HCT116 (cell line): Measurements from ENCODE around the gene G6PD. TPM values are rescaled to one million over a fixed set of nuclear protein-coding genes. Genes with fewer than 3 reads are reported as not detected.

Experiments
- ATAC-seq: fragments of 200-7000 bp; cut with Tn5 transposase; 2 replicates; pipeline ENCODE4 v1.9.1; 2020; ENCODE audit warnings: mild to moderate bottlenecking, moderate library complexity
- BruUV-seq: library from RNA; stranded (reverse); fragments of 400-500 nt; replicated peaks from 2 replicates; lab custom pipeline; 2021; lab: Mats Ljungman, UMichigan
- CTCF ChIA-PET: fragments of 300-600 bp; sonication (Branson Sonifier 250); formaldehyde crosslinking; loops from one replicate; lab custom pipeline; 2021; ENCODE audit warnings: antibody characterized with exemption; lab: Charles Lee
- POLR2A ChIA-PET: fragments of 300-600, 350-600 bp; sonication (Branson Sonifier 250); formaldehyde crosslinking; loops from one replicate; lab custom pipeline; 2021; ENCODE audit warnings: antibody characterized with exemption; lab: Charles Lee
- RAD21 ChIA-PET, 2 experiments: fragments of 300-600 bp; sonication (Branson Sonifier 250); formaldehyde crosslinking; loops; one replicate each; lab custom pipeline; 2023; ENCODE audit warnings: low total read pairs in 2 of 2; ENCODE audit not compliant: uncharacterized antibody in 2 of 2, unreplicated experiment in 2 of 2, low non-redundant PET in 1 of 2; lab: Charles Lee
- DNase-seq: peaks from one replicate; pipeline ENCODE4 v3.0.0-alpha.2; 2010; ENCODE audit warnings: low read depth, low spot score
- H2AFZ ChIP-seq: fragments of 200-600 bp; shearing (Covaris generic), sonication (generic); 2 replicates; pipeline ENCODE4 v1.6.1; 2017; ENCODE audit warnings: low read depth, mixed run types, mixed read lengths, antibody characterized with exemption, low read length; ENCODE audit not compliant: poor library complexity, severe bottlenecking
- H3K27ac ChIP-seq: 2 replicates; pipeline ENCODE4 v1.5.1; 2012; ENCODE audit warnings: low read depth, low read length
- H3K27me3 ChIP-seq: fragments of 200-600 bp; sonication (generic); 2 replicates; pipeline ENCODE4 v1.6.1; 2016; ENCODE audit warnings: mixed run types, low read length, mixed read lengths; ENCODE audit not compliant: insufficient read depth
- H3K36me3 ChIP-seq, 2 experiments: fragments of 200-500 bp in 1 of 2; fragments of 200-600 bp in 1 of 2; sonication (Bioruptor generic) in 1 of 2; sonication (generic) in 1 of 2; 2 replicates each; pipeline versions ENCODE4 v1.5.1 to v1.6.1; 2014 to 2016; ENCODE audit warnings: low read length in 2 of 2, inconsistent platforms in 1 of 2, mixed read lengths in 1 of 2, mixed run types in 1 of 2; ENCODE audit not compliant: insufficient read depth in 2 of 2, control insufficient read depth in 1 of 2
- H3K4me1 ChIP-seq, 2 experiments: fragments of 200-600 bp in 1 of 2; sonication (generic) in 1 of 2; 2 replicates each; pipeline versions ENCODE4 v1.5.1 to v1.6.1; 2012 to 2017; ENCODE audit warnings: low read length in 2 of 2, inconsistent platforms in 1 of 2, mild to moderate bottlenecking in 1 of 2, mixed read lengths in 1 of 2, mixed run types in 1 of 2, moderate library complexity in 1 of 2; ENCODE audit not compliant: insufficient read depth in 2 of 2, control insufficient read depth in 1 of 2
- H3K4me2 ChIP-seq: fragments of 200-600 bp; sonication (generic); 2 replicates; pipeline ENCODE4 v1.6.1; 2017; ENCODE audit warnings: mixed run types, low read length, mixed read lengths
- H3K4me3 ChIP-seq, 2 experiments: fragments of 200-600 bp in 1 of 2; sonication (generic) in 1 of 2; replicated peaks in 1 of 2; 2 replicates each; pipeline ENCODE4 v1.5.1; 2011 to 2016; ENCODE audit warnings: low read length in 2 of 2, control low read depth in 1 of 2, low read depth in 1 of 2, mild to moderate bottlenecking in 1 of 2, mixed read lengths in 1 of 2, mixed run types in 1 of 2
- H3K79me2 ChIP-seq: fragments of 200-600 bp; sonication (generic); 2 replicates; pipeline ENCODE4 v1.6.1; 2017; ENCODE audit warnings: mild to moderate bottlenecking, mixed run types, low read length, moderate library complexity, mixed read lengths; ENCODE audit not compliant: insufficient read depth
- H3K9ac ChIP-seq: fragments of 200-600 bp; sonication (generic); 2 replicates; pipeline ENCODE4 v1.6.1; 2016; ENCODE audit warnings: low read length, mixed read lengths
- H3K9me2 ChIP-seq: fragments of 200-600 bp; sonication (generic), shearing (Covaris generic); 2 replicates; pipeline ENCODE4 v1.6.1; 2017; ENCODE audit warnings: mixed run types, mild to moderate bottlenecking, moderate library complexity; ENCODE audit not compliant: insufficient read depth
- H3K9me3 ChIP-seq, 2 experiments: fragments of 200-500 bp in 1 of 2; fragments of 200-600 bp in 1 of 2; sonication (Bioruptor generic) in 1 of 2; sonication (generic) in 1 of 2; 2 replicates each; pipeline ENCODE4 v1.6.1; 2014 to 2017; ENCODE audit warnings: low read length in 2 of 2, mixed read lengths in 2 of 2, inconsistent platforms in 1 of 2, low read depth in 1 of 2, mild to moderate bottlenecking in 1 of 2, mixed run types in 1 of 2, moderate library complexity in 1 of 2; ENCODE audit not compliant: control insufficient read depth in 1 of 2, insufficient read depth in 1 of 2
- H4K20me1 ChIP-seq: fragments of 200-600 bp; sonication (generic), shearing (Covaris generic); 2 replicates; pipeline ENCODE4 v1.6.1; 2017; ENCODE audit warnings: mixed run types, mild to moderate bottlenecking, moderate library complexity; ENCODE audit not compliant: insufficient read depth
- ATF3 ChIP-seq: IDR thresholded peaks from 2 replicates; pipeline ENCODE4 v1.6.1; 2012
- CBX3 ChIP-seq: IDR thresholded peaks from 2 replicates; pipeline ENCODE4 v1.6.1; 2012; ENCODE audit warnings: low read depth
- CEBPB ChIP-seq: IDR thresholded peaks from 2 replicates; pipeline ENCODE4 v1.6.1; 2012; ENCODE audit warnings: low read depth
- CTCF ChIP-seq, 3 experiments: fragments of 200-600 bp in 1 of 3; sonication (generic) in 1 of 3; IDR thresholded peaks in 2 of 3; conservative IDR thresholded peaks in 1 of 3; 2 replicates each; pipeline ENCODE4 v1.5.1; 2012 to 2017; ENCODE audit warnings: low read depth in 2 of 3, low read length in 2 of 3, antibody characterized with exemption in 1 of 3, borderline replicate concordance in 1 of 3, control low read depth in 1 of 3, mild to moderate bottlenecking in 1 of 3, mixed read lengths in 1 of 3, mixed run types in 1 of 3, moderate library complexity in 1 of 3; ENCODE audit not compliant: insufficient read depth in 1 of 3
- EZH2 ChIP-seq: fragments of 200-600 bp; sonication (generic); IDR thresholded peaks from 2 replicates; pipeline ENCODE4 v1.6.1; 2017; ENCODE audit warnings: antibody characterized with exemption, mixed run types
- POLR2AphosphoS5 ChIP-seq: IDR thresholded peaks from 2 replicates; pipeline ENCODE4 v1.6.1; 2011; ENCODE audit warnings: mild to moderate bottlenecking, low read depth, low read length, moderate library complexity
- REST ChIP-seq: IDR thresholded peaks from 2 replicates; pipeline ENCODE4 v1.6.1; 2012; ENCODE audit warnings: low read depth
- SP1 ChIP-seq: IDR thresholded peaks from 2 replicates; pipeline ENCODE4 v1.6.1; 2012; ENCODE audit warnings: low read depth
- SRF ChIP-seq: IDR thresholded peaks from 2 replicates; pipeline ENCODE4 v1.6.1; 2012; ENCODE audit warnings: low read depth
- YY1 ChIP-seq: IDR thresholded peaks from 2 replicates; pipeline ENCODE4 v1.6.1; 2011; ENCODE audit warnings: low read length, low read depth, moderate library complexity, mild to moderate bottlenecking; ENCODE audit not compliant: insufficient replicate concordance; ENCODE audit errors: extremely low read depth
- intact Hi-C: fragments of 100-400 bp; cut with micrococcal nuclease; formaldehyde crosslinking; loops from 2 replicates; pipeline ENCODE4 v1.10.0; 2022
- total RNA-seq: library from RNA; stranded (reverse); gene quantifications from one replicate; pipeline ENCODE4 v1.2.1, GENCODE V29; 2021; ENCODE audit not compliant: unreplicated experiment

G6PD gene
- total RNA-seq, 1 experiment from 2014 or later: 109 TPM

GRCh38 chrX:154508384-154508745 lies 38.3 kb downstream of the G6PD start:
- CTCF ChIA-PET: no interaction called here
- H3K79me2 ChIP-seq: no peaks in the 10 kb centered on the region
- H3K4me2 ChIP-seq: no peak overlapping the region

More at GRCh38 chrX:154508384-154508745, 38.3 kb downstream of the G6PD start:
- no peak overlapping the region for H2AFZ ChIP-seq
- ChIA-PET RAD21 (no interaction called here), POLR2A (no interaction called here)
- no peaks in the 10 kb centered on the region for H3K27me3 ChIP-seq
- no peaks in the 10 kb centered on the region for H3K36me3 ChIP-seq
- no peaks in the 10 kb centered on the region for H4K20me1 ChIP-seq
- no peak for DNase-seq
- no peak overlapping the region for H3K27ac ChIP-seq
- no peak overlapping the region for H3K4me3 ChIP-seq
- H3K9me3 ChIP-seq: no peaks in the 10 kb centered on the region
- intact Hi-C loops: no loop called here
- peaks cover 0 to 5% of the 10 kb centered on the region in 2 experiments; a peak in 1 of 4 replicates for H3K4me1 ChIP-seq
- TF ChIP-seq SP1: no peak
- no peak for TF ChIP-seq CBX3
- no peak for TF ChIP-seq YY1
- no peak for TF ChIP-seq POLR2AphosphoS5
- no peak for TF ChIP-seq CTCF (IDR thresholded peaks at IDR 0.05 in 2 of 3, conservative IDR thresholded peaks at IDR 0.05 in 1 of 3; ENCODE audit: borderline replicate concordance in 1 of 3, insufficient read depth in 1 of 3, low read depth in 2 of 3, low read length in 2 of 3)
- TF ChIP-seq EZH2: no peak
- no peak for TF ChIP-seq ATF3
- no peak for TF ChIP-seq SRF
- TF ChIP-seq CEBPB: no peak
- TF ChIP-seq REST: no peak
- BruUV-seq: no TSS peak
- ATAC-seq: no peak
- no peaks in the 10 kb centered on the region for H3K9me2 ChIP-seq
- H3K9ac ChIP-seq: no peak overlapping the region
